Eye (tissue), 1 donor: ENCODE data around the gene MED13.
"Not testable (repeated sequence)": the region's sequence is repeated elsewhere in the genome, so short reads cannot be mapped to it uniquely, and the experiment has no call there.

Experiments
- DNase-seq: peaks from one replicate; pipeline ENCODE4 v3.0.0-alpha.2; 2015

MED13 gene

GRCh38 chr17:62049299-62049698, 15.8 kb downstream of the MED13 start:
- no peak for DNase-seq

- no peak for DNase-seq
Measured at GRCh38 chr17:62048262-62048661, 16.8 kb downstream of the MED13 start.

- no peak for DNase-seq
Measured at GRCh38 chr17:62045517-62045916, 19.6 kb downstream of the MED13 start.

GRCh38 chr17:62045109-62045508, 20.0 kb downstream of the MED13 start:
- no peak for DNase-seq

- DNase-seq, result no peak
Measured at GRCh38 chr17:62043602-62044001, 21.5 kb downstream of the MED13 start.

- no peak for DNase-seq
Measured at GRCh38 chr17:62043140-62043539, 21.9 kb downstream of the MED13 start.

- no peak for DNase-seq
Measured at GRCh38 chr17:62038248-62038647, 26.8 kb downstream of the MED13 start.

- no peak for DNase-seq
Measured at GRCh38 chr17:62033317-62033716, 31.8 kb downstream of the MED13 start.

GRCh38 chr17:62032480-62032879, 32.6 kb downstream of the MED13 start:
- DNase-seq, result no peak

GRCh38 chr17:62030264-62030663, 34.8 kb downstream of the MED13 start:
- no peak for DNase-seq

GRCh38 chr17:62024866-62025265, 40.2 kb downstream of the MED13 start:
- no peak for DNase-seq

- no peak for DNase-seq
Measured at GRCh38 chr17:62017912-62018311, 47.2 kb downstream of the MED13 start.

GRCh38 chr17:62017496-62017895, 47.6 kb downstream of the MED13 start:
- DNase-seq, result no peak

GRCh38 chr17:62014526-62014925, 50.6 kb downstream of the MED13 start:
- no peak for DNase-seq

- no peak for DNase-seq
Measured at GRCh38 chr17:62009220-62009619, 55.9 kb downstream of the MED13 start.

- no peak for DNase-seq
Measured at GRCh38 chr17:62008294-62008693, 56.8 kb downstream of the MED13 start.

- DNase-seq, result no peak
Measured at GRCh38 chr17:62004388-62004787, 60.7 kb downstream of the MED13 start.

- not testable (repeated sequence) for DNase-seq
Measured at GRCh38 chr17:62003141-62003540, 61.9 kb downstream of the MED13 start.

GRCh38 chr17:62001105-62001504, 64.0 kb downstream of the MED13 start:
- DNase-seq, result no peak

- DNase-seq, result no peak
Measured at GRCh38 chr17:62000186-62000585, 64.9 kb downstream of the MED13 start.

- not testable (repeated sequence) for DNase-seq
Measured at GRCh38 chr17:61998534-61998933, 66.5 kb downstream of the MED13 start.

GRCh38 chr17:61997664-61998063, 67.4 kb downstream of the MED13 start:
- DNase-seq, result no peak

GRCh38 chr17:61996916-61997605, 68.0 kb downstream of the MED13 start:
- no peak for DNase-seq

GRCh38 chr17:61989509-61989908, 75.6 kb downstream of the MED13 start:
- DNase-seq, result no peak

GRCh38 chr17:61986898-61987297, 78.2 kb downstream of the MED13 start:
- no peak for DNase-seq
